ENCODE measurements around the gene SCN8A.
"Not testable (repeated sequence)": the region's sequence is repeated elsewhere in the genome, so short reads cannot be mapped to it uniquely, and the experiment has no call there.

Gene SCN8A

GRCh38 chr12:51793201-51793600 lies 202.2 kb downstream of the SCN8A start:
- no peak overlapping the region for H3K4me3 ChIP-seq (ENCODE audit: low read depth, low read length)
- DNase-seq (ENCODE audit: low read depth), result peak; percentile 25

GRCh38 chr12:51797301-51797700 lies 206.3 kb downstream of the SCN8A start:
- no peak for DNase-seq (ENCODE audit: low read depth)
- H3K4me3 ChIP-seq (ENCODE audit: low read depth, low read length), result no peak overlapping the region

- H3K4me3 ChIP-seq (ENCODE audit: low read depth, low read length); DNase-seq (ENCODE audit: low read depth): not testable (repeated sequence)
Measured at GRCh38 chr12:51798051-51798450, 207.0 kb downstream of the SCN8A start.

DNA sequence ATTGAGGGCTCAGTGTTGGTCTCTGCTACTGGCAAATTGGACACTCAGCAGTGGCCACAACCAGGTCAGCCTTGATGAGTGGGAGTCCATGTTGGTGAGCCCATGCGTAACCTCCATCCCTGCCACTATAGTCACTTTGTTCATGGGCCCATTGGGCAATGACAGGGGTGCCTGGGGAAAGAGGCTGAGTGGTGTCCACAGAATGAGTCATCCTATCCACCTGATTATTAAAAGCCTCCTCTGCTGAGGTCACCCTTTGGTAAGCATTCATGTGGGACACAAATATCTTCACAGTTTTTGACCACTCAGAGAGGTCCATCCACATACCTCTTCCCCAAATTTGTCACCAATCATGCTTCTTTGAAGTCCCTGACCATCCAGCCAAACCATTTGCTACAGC lies 207.5 kb downstream of the SCN8A start:
- H3K4me3 ChIP-seq (ENCODE audit: low read depth, low read length), result no peak overlapping the region
- DNase-seq (ENCODE audit: low read depth), result no peak

GRCh38 chr12:51801027-51801426 lies 210.0 kb downstream of the SCN8A start:
- DNase-seq (ENCODE audit: low read depth), result no peak
- no peak overlapping the region for H3K4me3 ChIP-seq (ENCODE audit: low read depth, low read length)

DNA sequence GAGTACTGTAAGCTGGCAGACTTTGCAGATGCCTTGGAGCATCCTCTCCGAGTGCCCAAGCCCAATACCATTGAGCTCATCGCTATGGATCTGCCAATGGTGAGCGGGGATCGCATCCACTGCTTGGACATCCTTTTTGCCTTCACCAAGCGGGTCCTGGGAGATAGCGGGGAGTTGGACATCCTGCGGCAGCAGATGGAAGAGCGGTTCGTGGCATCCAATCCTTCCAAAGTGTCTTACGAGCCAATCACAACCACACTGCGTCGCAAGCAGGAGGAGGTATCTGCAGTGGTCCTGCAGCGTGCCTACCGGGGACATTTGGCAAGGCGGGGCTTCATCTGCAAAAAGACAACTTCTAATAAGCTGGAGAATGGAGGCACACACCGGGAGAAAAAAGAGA lies 215.9 kb downstream of the SCN8A start:
- no peak overlapping the region for H3K4me3 ChIP-seq (ENCODE audit: low read depth, low read length)
- no peak for DNase-seq (ENCODE audit: low read depth)

GRCh38 chr12:51809193-51809592 lies 218.2 kb downstream of the SCN8A start:
- no peak for DNase-seq (ENCODE audit: low read depth)
- no peak overlapping the region for H3K4me3 ChIP-seq (ENCODE audit: low read depth, low read length)

DNA sequence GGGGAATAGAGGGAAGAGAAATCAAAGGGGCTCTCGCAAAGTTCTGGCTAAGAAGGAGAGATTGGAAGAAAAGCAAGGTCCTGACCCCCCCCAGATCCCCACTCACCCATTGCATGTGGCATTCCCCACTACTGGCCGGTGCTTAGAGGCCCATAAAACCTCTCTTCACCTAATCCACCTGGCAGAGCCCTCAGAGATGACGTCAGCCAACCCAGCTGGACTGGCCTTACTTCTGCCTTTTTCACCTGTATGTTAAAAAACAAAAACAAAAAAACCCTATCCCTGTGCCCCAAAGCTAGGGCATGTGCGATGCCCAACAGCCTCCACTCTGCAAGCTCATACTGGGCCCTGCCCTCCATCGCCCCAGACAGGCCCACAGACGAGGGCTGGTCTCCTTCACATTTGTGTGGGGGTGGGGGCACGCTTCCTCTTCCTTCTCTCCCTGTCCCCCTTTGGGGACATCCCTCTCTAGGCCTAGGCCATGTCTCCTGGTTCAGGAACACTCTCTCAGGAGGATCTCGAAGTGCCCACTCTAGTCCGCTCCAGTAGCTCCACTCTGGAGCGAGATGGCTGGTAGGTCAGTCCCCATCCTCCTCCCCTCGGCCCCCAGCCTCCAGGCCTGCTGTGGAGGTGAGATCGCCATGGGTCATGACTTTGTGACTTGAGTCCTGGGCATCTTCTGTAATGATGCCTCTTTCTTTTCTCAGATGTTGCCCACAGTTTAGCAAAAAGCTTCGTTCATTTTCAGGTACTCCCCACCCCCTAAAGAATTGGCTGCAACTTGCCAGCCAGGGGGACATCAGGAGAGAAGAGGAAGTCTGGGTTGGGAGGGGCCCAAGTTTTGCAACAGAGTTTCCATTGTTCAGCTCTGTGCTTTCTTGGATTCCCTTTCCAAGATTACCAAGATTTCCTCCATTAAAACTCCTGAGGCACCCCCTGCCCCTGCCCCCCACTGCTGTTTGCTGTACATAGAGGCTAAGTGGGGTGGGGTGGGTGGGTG lies 220.5 kb downstream of the SCN8A start:
- DNase-seq (ENCODE audit: low read depth), result no peak

DNA sequence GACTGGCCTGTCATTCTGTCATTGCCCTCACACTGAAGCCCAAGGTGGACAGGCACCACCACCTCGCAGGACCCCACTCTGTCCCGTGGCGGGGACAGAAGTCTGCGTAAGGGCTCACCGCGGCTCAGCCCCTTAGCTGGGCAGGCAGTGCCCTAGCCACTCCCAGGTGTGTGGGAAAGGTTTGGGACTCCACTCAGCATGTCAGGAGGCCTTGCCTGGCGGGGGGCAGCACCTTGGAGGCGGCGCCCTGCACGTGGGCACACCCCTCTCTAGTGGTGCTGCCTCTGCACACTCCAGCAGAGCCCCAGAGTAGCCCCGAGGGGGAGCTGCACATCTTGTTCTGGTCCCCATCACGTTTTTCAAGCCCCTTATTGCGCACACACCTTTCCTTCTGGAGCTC lies 221.8 kb downstream of the SCN8A start:
- no peak overlapping the region for H3K4me3 ChIP-seq (ENCODE audit: low read depth, low read length)

More for the DNA sequence above, 220.5 kb downstream of the SCN8A start:
- no peak overlapping the region for H3K4me3 ChIP-seq (ENCODE audit: low read depth, low read length)

GRCh38 chr12:51813931-51814310 lies 222.9 kb downstream of the SCN8A start:
- peak overlapping the region; percentile 40 for H3K4me3 ChIP-seq (ENCODE audit: low read depth, low read length)
- DNase-seq (ENCODE audit: low read depth), result no peak

More for the DNA sequence above, 221.8 kb downstream of the SCN8A start:
- no peak for DNase-seq (ENCODE audit: low read depth)

- H3K4me3 ChIP-seq (ENCODE audit: low read depth, low read length), result peak overlapping the region; percentile 51
Measured at GRCh38 chr12:51814311-51815088, 223.5 kb downstream of the SCN8A start.

DNA sequence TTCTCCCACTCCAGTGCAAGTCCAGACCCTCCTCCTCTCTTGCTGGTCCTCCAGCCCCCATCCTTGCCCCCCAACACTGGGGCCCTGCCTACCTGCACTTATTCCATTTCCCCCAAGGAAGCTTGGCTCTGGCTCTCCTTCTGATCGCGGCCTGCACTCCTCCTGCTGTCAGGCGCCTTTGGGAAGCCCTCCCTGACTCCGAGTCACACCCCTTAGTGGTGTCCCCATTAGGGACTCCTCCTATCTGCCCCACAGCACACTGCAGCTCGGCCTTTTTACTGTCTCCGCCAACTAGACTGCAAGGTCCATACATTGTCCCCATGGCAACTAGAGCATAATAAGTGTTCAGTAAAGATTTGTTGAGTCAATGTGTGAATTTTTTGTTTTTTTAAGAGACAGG lies 224.5 kb downstream of the SCN8A start:
- no peak for DNase-seq (ENCODE audit: low read depth)
- no peak overlapping the region for H3K4me3 ChIP-seq (ENCODE audit: low read depth, low read length)

More at GRCh38 chr12:51814311-51815088, 223.5 kb downstream of the SCN8A start:
- DNase-seq (ENCODE audit: low read depth), result no peak

- no peak for DNase-seq (ENCODE audit: low read depth)
- H3K4me3 ChIP-seq (ENCODE audit: low read depth, low read length), result no peak overlapping the region
Measured at GRCh38 chr12:51817027-51817953, 226.3 kb downstream of the SCN8A start.

GRCh38 chr12:51818086-51818485 lies 227.1 kb downstream of the SCN8A start:
- no peak overlapping the region for H3K4me3 ChIP-seq (ENCODE audit: low read depth, low read length)
- DNase-seq (ENCODE audit: low read depth), result no peak

DNA sequence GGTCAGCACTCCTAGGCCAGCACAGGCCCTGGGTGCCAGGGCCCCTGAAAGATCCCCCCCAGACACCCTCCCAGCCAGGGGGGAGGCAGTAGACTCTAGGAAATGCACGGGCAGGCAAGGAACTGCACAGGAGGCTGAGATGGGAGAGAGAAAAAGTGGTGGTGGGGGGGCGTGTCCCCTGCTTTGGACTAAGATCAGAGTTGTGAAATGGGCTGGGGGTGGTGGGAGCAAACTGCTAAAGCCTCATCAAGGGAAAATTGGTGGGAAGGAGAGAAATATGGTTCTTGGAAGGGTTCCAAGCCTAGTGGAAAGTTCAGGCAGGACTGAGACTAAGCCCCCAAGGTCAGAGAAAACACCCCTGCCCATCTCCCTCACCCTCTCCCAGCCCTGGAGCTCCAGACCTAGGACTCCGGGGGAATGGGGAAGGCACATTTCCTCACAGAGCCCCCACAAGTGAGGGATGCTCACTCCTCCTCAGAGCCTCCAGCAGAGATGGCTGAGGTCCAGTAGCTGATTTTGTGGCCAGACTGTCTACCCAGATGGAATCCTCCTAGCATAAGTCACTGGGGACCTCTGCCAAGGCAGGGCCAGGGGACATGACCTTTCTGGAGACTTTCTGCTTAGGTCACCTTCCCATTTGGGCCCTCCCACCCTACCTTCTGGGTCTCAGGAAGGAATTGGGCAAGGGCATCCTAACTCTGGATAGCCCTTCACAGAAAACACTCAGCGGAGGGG lies 227.7 kb downstream of the SCN8A start:
- H3K4me3 ChIP-seq (ENCODE audit: low read depth, low read length), result no peak overlapping the region
- DNase-seq (ENCODE audit: low read depth), result peak; percentile 79

- peak overlapping the region; percentile 37 for H3K4me3 ChIP-seq (ENCODE audit: low read depth, low read length)
- DNase-seq (ENCODE audit: low read depth), result no peak
Measured at GRCh38 chr12:51819736-51820525, 228.9 kb downstream of the SCN8A start.

GRCh38 chr12:51820526-51821439 lies 229.8 kb downstream of the SCN8A start:
- H3K4me3 ChIP-seq (ENCODE audit: low read depth, low read length), result peak overlapping the region; percentile 55

More at GRCh38 chr12:51820526-51821439, 229.8 kb downstream of the SCN8A start:
- DNase-seq (ENCODE audit: low read depth), result no peak

Measured in skeletal muscle cell (primary cell).